Measurements from ENCODE around the gene ADM5.
"Not testable (repeated sequence)": the region's sequence is repeated elsewhere in the genome, so short reads cannot be mapped to it uniquely, and the experiment has no call there.

ADM5 gene

GRCh38 chr19:49705919-49706318, 16.5 kb downstream of the ADM5 start:
- no peak overlapping the region for H2AFZ ChIP-seq (ENCODE audit: low read depth, low read length)
- no peak overlapping the region for H3K4me3 ChIP-seq (ENCODE audit: low read length)
- H3K9me3 ChIP-seq (ENCODE audit: low read length), result no peaks in the 10 kb centered on the region
- H3K36me3 ChIP-seq (ENCODE audit: insufficient read depth, low read length), result peaks cover 61% of the 10 kb centered on the region
- H3K4me1 ChIP-seq (ENCODE audit: insufficient read depth, low read length), result no peaks in the 10 kb centered on the region
- H3K27me3 ChIP-seq (ENCODE audit: insufficient read depth, low read length), result no peaks in the 10 kb centered on the region

DNA sequence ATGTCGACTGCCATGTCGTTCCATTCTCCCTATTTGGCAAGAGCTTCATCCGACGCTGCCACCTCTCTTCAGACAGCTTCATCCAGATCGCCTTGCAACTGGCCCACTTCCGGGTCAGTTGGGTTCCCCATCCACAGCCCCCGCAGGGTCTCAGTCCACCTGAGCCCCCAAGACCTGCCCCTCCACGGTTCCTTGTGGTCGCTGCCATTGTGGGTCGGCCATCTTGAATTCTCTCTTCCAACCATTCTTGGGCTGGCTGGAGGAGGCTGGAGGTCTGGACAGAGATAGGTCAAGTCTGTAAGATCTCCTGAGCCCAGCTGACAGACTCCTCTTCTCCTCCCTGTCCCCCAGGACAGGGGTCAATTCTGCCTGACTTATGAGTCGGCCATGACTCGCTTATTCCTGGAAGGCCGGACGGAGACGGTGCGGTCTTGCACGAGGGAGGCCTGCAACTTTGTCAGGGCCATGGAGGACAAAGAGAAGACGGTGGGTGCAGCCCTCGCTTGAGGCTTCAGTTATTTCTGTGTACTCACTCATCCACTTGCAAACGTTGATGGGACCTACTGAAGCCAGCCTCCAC, 21.1 kb downstream of the ADM5 start:
- H2AFZ ChIP-seq (ENCODE audit: low read depth, low read length), result no peak overlapping the region
- H3K36me3 ChIP-seq (ENCODE audit: insufficient read depth, low read length), result peaks cover 62% of the 10 kb centered on the region

GRCh38 chr19:49712397-49712859, 23.0 kb downstream of the ADM5 start:
- Histone ChIP-seq H3K4me1 (ENCODE audit: insufficient read depth, low read length) (no peaks in the 10 kb centered on the region), H3K27me3 (ENCODE audit: insufficient read depth, low read length) (no peaks in the 10 kb centered on the region), H2AFZ (ENCODE audit: low read depth, low read length) (no peak overlapping the region), H3K9me3 (ENCODE audit: low read length) (peaks cover 2% of the 10 kb centered on the region), H3K4me3 (ENCODE audit: low read length) (no peak overlapping the region), H3K36me3 (ENCODE audit: insufficient read depth, low read length) (peaks cover 47% of the 10 kb centered on the region)

More for the DNA sequence above, 21.1 kb downstream of the ADM5 start:
- Histone ChIP-seq H3K4me1 (ENCODE audit: insufficient read depth, low read length) (no peaks in the 10 kb centered on the region), H3K9me3 (ENCODE audit: low read length) (peaks cover 2% of the 10 kb centered on the region), H3K27me3 (ENCODE audit: insufficient read depth, low read length) (no peaks in the 10 kb centered on the region), H3K4me3 (ENCODE audit: low read length) (no peak overlapping the region)

- peaks cover 4% of the 10 kb centered on the region for H3K9me3 ChIP-seq (ENCODE audit: low read length)
- H2AFZ ChIP-seq (ENCODE audit: low read depth, low read length), result no peak overlapping the region
- H3K4me3 ChIP-seq (ENCODE audit: low read length), result no peak overlapping the region
- H3K27me3 ChIP-seq (ENCODE audit: insufficient read depth, low read length), result no peaks in the 10 kb centered on the region
- peaks cover 41% of the 10 kb centered on the region for H3K36me3 ChIP-seq (ENCODE audit: insufficient read depth, low read length)
- H3K4me1 ChIP-seq (ENCODE audit: insufficient read depth, low read length), result no peaks in the 10 kb centered on the region
These were observed 23.9 kb downstream of the ADM5 start for GRCh38 chr19:49713236-49713845.

DNA sequence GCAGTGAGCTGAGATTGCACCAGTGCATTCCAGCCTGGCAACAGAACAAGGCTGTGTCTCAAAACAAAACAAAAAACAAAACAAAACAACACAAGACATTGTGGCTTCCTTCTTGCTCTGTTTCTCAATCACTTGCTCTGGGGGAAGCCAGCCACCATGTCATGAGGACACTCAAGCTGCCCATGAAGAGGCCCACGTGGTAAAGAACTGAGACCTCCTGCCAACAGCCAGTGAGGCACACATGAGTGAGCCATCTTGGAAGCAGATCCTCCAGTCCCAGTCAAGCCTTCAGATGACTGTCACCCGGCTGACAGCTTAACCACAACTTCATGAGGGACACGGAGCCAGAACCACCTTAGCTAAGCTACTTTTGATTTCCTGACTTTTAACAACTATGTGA, 26.8 kb downstream of the ADM5 start:
- Histone ChIP-seq H3K36me3 (ENCODE audit: insufficient read depth, low read length) (peaks cover 20% of the 10 kb centered on the region), H3K27me3 (ENCODE audit: insufficient read depth, low read length) (no peaks in the 10 kb centered on the region), H3K4me3 (ENCODE audit: low read length) (no peak overlapping the region), H3K4me1 (ENCODE audit: insufficient read depth, low read length) (no peaks in the 10 kb centered on the region), H3K9me3 (ENCODE audit: low read length) (peaks cover 4% of the 10 kb centered on the region), H2AFZ (ENCODE audit: low read depth, low read length) (no peak overlapping the region)

- Histone ChIP-seq H2AFZ (ENCODE audit: low read depth, low read length) (no peak overlapping the region), H3K9me3 (ENCODE audit: low read length) (peaks cover 3% of the 10 kb centered on the region), H3K36me3 (ENCODE audit: insufficient read depth, low read length) (peaks cover 3% of the 10 kb centered on the region), H3K27me3 (ENCODE audit: insufficient read depth, low read length) (no peaks in the 10 kb centered on the region), H3K4me1 (ENCODE audit: insufficient read depth, low read length) (no peaks in the 10 kb centered on the region), H3K4me3 (ENCODE audit: low read length) (no peak overlapping the region)
These were observed 29.1 kb downstream of the ADM5 start for GRCh38 chr19:49718511-49718910.

GRCh38 chr19:49718991-49719390, 29.6 kb downstream of the ADM5 start:
- Histone ChIP-seq H3K4me3 (ENCODE audit: low read length) (no peak overlapping the region), H3K9me3 (ENCODE audit: low read length) (peaks cover 2% of the 10 kb centered on the region), H3K4me1 (ENCODE audit: insufficient read depth, low read length) (no peaks in the 10 kb centered on the region), H2AFZ (ENCODE audit: low read depth, low read length) (no peak overlapping the region), H3K27me3 (ENCODE audit: insufficient read depth, low read length) (no peaks in the 10 kb centered on the region), H3K36me3 (ENCODE audit: insufficient read depth, low read length) (no peaks in the 10 kb centered on the region)

GRCh38 chr19:49719420-49719819, 30.0 kb downstream of the ADM5 start:
- not testable (repeated sequence) for H3K9me3 ChIP-seq (ENCODE audit: low read length); H3K27me3 ChIP-seq (ENCODE audit: insufficient read depth, low read length); H3K4me3 ChIP-seq (ENCODE audit: low read length); H3K4me1 ChIP-seq (ENCODE audit: insufficient read depth, low read length); H3K36me3 ChIP-seq (ENCODE audit: insufficient read depth, low read length); H2AFZ ChIP-seq (ENCODE audit: low read depth, low read length)

GRCh38 chr19:49727217-49728030, 38.0 kb downstream of the ADM5 start:
- Histone ChIP-seq H3K4me3 (ENCODE audit: low read length) (no peak overlapping the region), H2AFZ (ENCODE audit: low read depth, low read length) (no peak overlapping the region), H3K4me1 (ENCODE audit: insufficient read depth, low read length) (no peaks in the 10 kb centered on the region), H3K9me3 (ENCODE audit: low read length) (peaks cover 3% of the 10 kb centered on the region), H3K36me3 (ENCODE audit: insufficient read depth, low read length) (no peaks in the 10 kb centered on the region), H3K27me3 (ENCODE audit: insufficient read depth, low read length) (no peaks in the 10 kb centered on the region)

DNA sequence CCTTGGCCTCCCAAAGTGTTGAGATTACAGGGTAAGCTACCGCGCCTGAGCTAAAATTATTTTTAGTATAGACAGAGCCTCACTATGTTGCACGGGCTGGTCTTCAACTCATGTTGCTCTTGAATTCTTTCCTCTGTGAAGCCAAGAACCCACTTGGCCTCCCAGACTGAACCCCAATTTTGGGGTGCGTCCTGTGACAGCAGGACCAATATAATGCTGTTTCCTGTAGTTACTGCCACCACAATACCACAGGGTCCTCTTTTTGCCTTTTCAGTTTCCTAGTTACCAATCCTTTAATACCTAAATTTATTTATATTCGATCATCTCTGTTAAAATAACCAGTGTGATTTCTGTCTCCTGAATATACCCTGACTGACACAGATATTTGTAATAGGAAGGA, 40.8 kb downstream of the ADM5 start:
- H3K27me3 ChIP-seq (ENCODE audit: insufficient read depth, low read length), result no peaks in the 10 kb centered on the region
- no peaks in the 10 kb centered on the region for H3K4me1 ChIP-seq (ENCODE audit: insufficient read depth, low read length)
- no peak overlapping the region for H3K4me3 ChIP-seq (ENCODE audit: low read length)
- peaks cover 3% of the 10 kb centered on the region for H3K9me3 ChIP-seq (ENCODE audit: low read length)
- no peaks in the 10 kb centered on the region for H3K36me3 ChIP-seq (ENCODE audit: insufficient read depth, low read length)
- no peak overlapping the region for H2AFZ ChIP-seq (ENCODE audit: low read depth, low read length)

DNA sequence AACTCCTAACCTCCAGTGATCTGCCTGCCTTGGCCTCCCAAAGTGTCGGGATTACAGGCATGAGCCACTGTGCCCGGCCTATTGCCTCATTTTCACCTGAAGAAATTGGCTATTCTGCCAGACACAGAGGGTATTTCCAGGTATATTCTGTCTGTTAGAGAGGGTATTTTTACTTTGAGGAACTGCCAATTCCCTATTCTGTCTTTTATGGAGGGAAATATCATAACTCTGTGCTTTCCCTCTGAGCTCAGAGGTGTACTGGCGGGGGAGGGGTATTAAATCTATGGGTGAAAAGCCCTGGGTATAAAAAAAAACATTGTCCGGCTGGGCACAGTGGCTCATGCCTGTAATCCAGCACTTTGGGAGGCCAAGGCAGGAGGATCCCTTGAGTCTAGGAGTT, 48.9 kb downstream of the ADM5 start:
- Histone ChIP-seq H3K36me3 (ENCODE audit: insufficient read depth, low read length) (no peaks in the 10 kb centered on the region), H3K4me1 (ENCODE audit: insufficient read depth, low read length) (no peaks in the 10 kb centered on the region), H3K9me3 (ENCODE audit: low read length) (no peaks in the 10 kb centered on the region), H2AFZ (ENCODE audit: low read depth, low read length) (no peak overlapping the region), H3K27me3 (ENCODE audit: insufficient read depth, low read length) (no peaks in the 10 kb centered on the region), H3K4me3 (ENCODE audit: low read length) (no peak overlapping the region)

- H3K9me3 ChIP-seq (ENCODE audit: low read length), result no peaks in the 10 kb centered on the region
- H3K36me3 ChIP-seq (ENCODE audit: insufficient read depth, low read length), result no peaks in the 10 kb centered on the region
- no peaks in the 10 kb centered on the region for H3K27me3 ChIP-seq (ENCODE audit: insufficient read depth, low read length)
- H3K4me1 ChIP-seq (ENCODE audit: insufficient read depth, low read length), result no peaks in the 10 kb centered on the region
- H2AFZ ChIP-seq (ENCODE audit: low read depth, low read length), result no peak overlapping the region
- no peak overlapping the region for H3K4me3 ChIP-seq (ENCODE audit: low read length)
These were observed 49.7 kb downstream of the ADM5 start for GRCh38 chr19:49739098-49739497.

DNA sequence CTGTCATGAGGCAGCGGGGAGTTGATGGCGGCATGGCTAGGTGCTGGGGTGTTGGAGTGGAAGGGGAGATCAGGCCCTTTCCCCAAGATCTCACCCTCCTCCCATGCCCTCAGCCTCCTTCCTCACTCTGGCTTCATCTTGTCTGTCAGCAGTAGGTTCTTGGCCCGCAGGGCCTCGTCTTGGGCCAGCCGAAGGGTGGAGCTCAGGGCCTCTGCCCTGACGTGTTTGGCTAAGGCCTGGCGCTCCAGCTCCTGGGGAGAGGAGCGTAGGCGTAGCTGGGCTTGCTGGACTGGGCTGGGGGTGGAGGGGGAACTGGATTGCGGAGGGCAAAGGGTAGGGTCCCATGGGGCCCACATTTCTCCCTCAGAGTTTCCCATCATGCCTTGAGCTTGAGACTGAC, 50.5 kb downstream of the ADM5 start:
- Histone ChIP-seq H3K27me3 (ENCODE audit: insufficient read depth, low read length) (no peaks in the 10 kb centered on the region), H2AFZ (ENCODE audit: low read depth, low read length) (peak overlapping the region; percentile 18), H3K36me3 (ENCODE audit: insufficient read depth, low read length) (no peaks in the 10 kb centered on the region), H3K9me3 (ENCODE audit: low read length) (no peaks in the 10 kb centered on the region), H3K4me1 (ENCODE audit: insufficient read depth, low read length) (no peaks in the 10 kb centered on the region), H3K4me3 (ENCODE audit: low read length) (no peak overlapping the region)
